Middle frontal gyrus (tissue), 1 donor: ENCODE data around the gene PPP1R12B.
"Not testable (repeated sequence)": the region's sequence is repeated elsewhere in the genome, so short reads cannot be mapped to it uniquely, and the experiment has no call there.

ENCODE experiments used
- DNase-seq: peaks from one replicate; pipeline ENCODE4 v3.0.0-alpha.2; 2015; ENCODE audit warnings: low spot score; ENCODE audit errors: extremely low spot score

Gene PPP1R12B

GRCh38 chr1:202561240-202561639, 212.7 kb downstream of the PPP1R12B start:
- no peak for DNase-seq

- no peak for DNase-seq
These were observed 213.4 kb downstream of the PPP1R12B start for GRCh38 chr1:202561726-202562443.

- DNase-seq, result no peak
These were observed 214.1 kb downstream of the PPP1R12B start for GRCh38 chr1:202562444-202563060.

- no peak for DNase-seq
These were observed 215.3 kb downstream of the PPP1R12B start for GRCh38 chr1:202563818-202564217.

GRCh38 chr1:202564958-202565495, 216.5 kb downstream of the PPP1R12B start:
- no peak for DNase-seq

GRCh38 chr1:202565890-202566602, 217.5 kb downstream of the PPP1R12B start:
- DNase-seq, result no peak

GRCh38 chr1:202567738-202568137, 219.2 kb downstream of the PPP1R12B start:
- DNase-seq, result no peak

GRCh38 chr1:202568410-202568809, 219.9 kb downstream of the PPP1R12B start:
- no peak for DNase-seq

- no peak for DNase-seq
These were observed 220.3 kb downstream of the PPP1R12B start for GRCh38 chr1:202568826-202569225.

GRCh38 chr1:202569393-202570322, 221.2 kb downstream of the PPP1R12B start:
- no peak for DNase-seq

- no peak for DNase-seq
These were observed 223.3 kb downstream of the PPP1R12B start for GRCh38 chr1:202571719-202572339.

GRCh38 chr1:202572867-202573266, 224.4 kb downstream of the PPP1R12B start:
- DNase-seq, result no peak

- DNase-seq, result no peak
These were observed 227.6 kb downstream of the PPP1R12B start for GRCh38 chr1:202575918-202576653.

GRCh38 chr1:202576816-202577215, 228.3 kb downstream of the PPP1R12B start:
- DNase-seq, result no peak

GRCh38 chr1:202577381-202577780, 228.9 kb downstream of the PPP1R12B start:
- DNase-seq, result no peak

GRCh38 chr1:202578001-202578504, 229.6 kb downstream of the PPP1R12B start:
- DNase-seq, result no peak

- DNase-seq, result no peak
These were observed 230.1 kb downstream of the PPP1R12B start for GRCh38 chr1:202578565-202578964.

GRCh38 chr1:202579806-202580205, 231.3 kb downstream of the PPP1R12B start:
- no peak for DNase-seq

- DNase-seq, result no peak
These were observed 232.1 kb downstream of the PPP1R12B start for GRCh38 chr1:202580619-202581018.

- not testable (repeated sequence) for DNase-seq
These were observed 233.9 kb downstream of the PPP1R12B start for GRCh38 chr1:202582350-202582749.
